Keratinocyte (primary cell): ENCODE measurements around the gene CTNNA2. TPM values are rescaled to one million over a fixed set of nuclear protein-coding genes. Genes with fewer than 3 reads are reported as not detected.

ENCODE experiments used
- DNase-seq: peaks from one replicate; pipeline ENCODE4 v3.0.0-alpha.2; 2011; ENCODE audit warnings: low read depth, missing footprints, low spot score
- FAIRE-seq: peaks from 2 replicates; lab custom pipeline; 2011; peaks lifted over from hg19 to GRCh38; lab: Jason Lieb, UNC
- H2AFZ ChIP-seq: 2 replicates; pipeline ENCODE4 v1.6.0; 2012; ENCODE audit warnings: low read length, control low read depth, inconsistent platforms; ENCODE audit not compliant: control insufficient read depth
- H3K27ac ChIP-seq: 2 replicates; pipeline ENCODE4 v1.5.1; 2011; ENCODE audit warnings: low read length; ENCODE audit not compliant: control insufficient read depth, insufficient read depth
- H3K27me3 ChIP-seq: 3 replicates; pipeline ENCODE4 v1.6.0; 2011; ENCODE audit warnings: low read length; ENCODE audit not compliant: control insufficient read depth, insufficient read depth; ENCODE audit errors: extremely low read depth
- H3K36me3 ChIP-seq, 2 experiments: 2 replicates in 1 of 2; 3 replicates in 1 of 2; pipeline ENCODE4 v1.5.1; 2011; ENCODE audit warnings: low read length in 2 of 2, mild to moderate bottlenecking in 1 of 2; ENCODE audit not compliant: control insufficient read depth in 2 of 2, insufficient read depth in 2 of 2; ENCODE audit errors: extremely low read depth in 1 of 2
- H3K4me1 ChIP-seq: 3 replicates; pipeline ENCODE4 v1.5.1; 2011; ENCODE audit warnings: low read length; ENCODE audit not compliant: control insufficient read depth, insufficient read depth; ENCODE audit errors: extremely low read depth
- H3K4me2 ChIP-seq: 3 replicates; pipeline ENCODE4 v1.6.0; 2011; ENCODE audit warnings: low read depth, low read length; ENCODE audit not compliant: control insufficient read depth, insufficient read depth; ENCODE audit errors: extremely low read depth
- H3K4me3 ChIP-seq, 3 experiments: fragments of 200-600 bp in 1 of 3; sonication (generic) in 1 of 3; 2 replicates in 2 of 3; 3 replicates in 1 of 3; pipeline ENCODE4 v1.5.1; 2011 to 2016; ENCODE audit warnings: low read length in 3 of 3, mild to moderate bottlenecking in 3 of 3, control low read depth in 2 of 3, inconsistent platforms in 1 of 3, low read depth in 1 of 3, mixed read lengths in 1 of 3, mixed run types in 1 of 3, moderate library complexity in 1 of 3; ENCODE audit not compliant: control insufficient read depth in 2 of 3, insufficient read depth in 2 of 3; ENCODE audit errors: extremely low read depth in 1 of 3
- H3K79me2 ChIP-seq: 2 replicates; pipeline ENCODE4 v1.6.0; 2012; ENCODE audit warnings: low read length; ENCODE audit not compliant: control insufficient read depth, insufficient read depth
- H3K9ac ChIP-seq: 3 replicates; pipeline ENCODE4 v1.6.0; 2011; ENCODE audit warnings: low read length; ENCODE audit not compliant: control insufficient read depth, insufficient read depth; ENCODE audit errors: extremely low read depth
- H3K9me1 ChIP-seq: 3 replicates; pipeline ENCODE4 v1.6.0; 2011; ENCODE audit warnings: low read length; ENCODE audit not compliant: control insufficient read depth, insufficient read depth; ENCODE audit errors: extremely low read depth
- H3K9me3 ChIP-seq: 2 replicates; pipeline ENCODE4 v1.5.1; 2012; ENCODE audit warnings: low read depth, low read length; ENCODE audit not compliant: control insufficient read depth
- H4K20me1 ChIP-seq: 3 replicates; pipeline ENCODE4 v1.6.0; 2011; ENCODE audit warnings: low read length; ENCODE audit not compliant: control insufficient read depth, insufficient read depth; ENCODE audit errors: extremely low read depth
- CTCF ChIP-seq, 3 experiments: IDR thresholded peaks in 1 of 3; conservative IDR thresholded peaks in 1 of 3; optimal IDR thresholded peaks in 1 of 3; 2 replicates in 2 of 3; 3 replicates in 1 of 3; pipeline versions ENCODE3 to v1.5.1; 2011; ENCODE audit warnings: low read length in 3 of 3, mild to moderate bottlenecking in 3 of 3, moderate library complexity in 2 of 3, control low read depth in 1 of 3, inconsistent platforms in 1 of 3; ENCODE audit not compliant: insufficient read depth in 2 of 3; ENCODE audit errors: extremely low read depth in 1 of 3
- EZH2 ChIP-seq: IDR thresholded peaks from one replicate; pipeline ENCODE4 v1.6.1; 2012; ENCODE audit warnings: inconsistent platforms, mild to moderate bottlenecking, low read length, moderate library complexity
- dilution Hi-C: fragments of 300-500 bp; cut with MboI; formaldehyde crosslinking; loops from one replicate; pipeline ENCODE4 v1.7.0; 2020; ENCODE audit warnings: low sequenced_read_pairs; ENCODE audit not compliant: extremely low pct_ligation_motif_present
- polyA plus RNA-seq, 5 experiments: library from polyadenylated mRNA; depleted of rRNA in 3 of 5; stranded (reverse) in 3 of 5; stranded (forward) in 1 of 5; unstranded in 1 of 5; fragments of >200 nt; gene quantifications; 1 replicate in 1 of 5; 2 replicates in 3 of 5; 3 replicates in 1 of 5; pipeline versions ENCODE4 v1.2.1 to v1.2.3, GENCODE V29; 2011 to 2012; ENCODE audit warnings: missing spikeins in 2 of 5, low read depth in 1 of 5, low replicate concordance in 1 of 5

Gene CTNNA2
- polyA plus RNA-seq, 1 donor (not counting 4 experiments of a cell fraction or from before 2014, with no cell fraction given) = not detected

GRCh38 chr2:79711098-79711497 is 198.2 kb downstream of the CTNNA2 start:
- H3K4me1 ChIP-seq = no peaks in the 10 kb centered on the region
- H4K20me1 ChIP-seq = no peaks in the 10 kb centered on the region
- H3K36me3 ChIP-seq = no peaks in the 10 kb centered on the region
- H3K9ac ChIP-seq = no peak overlapping the region
- peaks cover 2% of the 10 kb centered on the region for H3K9me3 ChIP-seq
- no peak overlapping the region for H3K4me3 ChIP-seq
- H3K79me2 ChIP-seq = no peaks in the 10 kb centered on the region
- H3K27ac ChIP-seq = no peak overlapping the region
- H3K9me1 ChIP-seq = no peaks in the 10 kb centered on the region
- dilution Hi-C loops = no loop called here
- no peak for FAIRE-seq
- no peak overlapping the region for H2AFZ ChIP-seq
- TF ChIP-seq CTCF (optimal IDR thresholded peaks at IDR 0.05 in 1 of 3, IDR thresholded peaks at IDR 0.05 in 1 of 3, conservative IDR thresholded peaks at IDR 0.05 in 1 of 3; ENCODE audit: extremely low read depth in 1 of 3, insufficient read depth in 2 of 3, low read length in 3 of 3) (no peak), EZH2 (no peak)
- no peak overlapping the region for H3K4me2 ChIP-seq
- DNase-seq = no peak
- no peaks in the 10 kb centered on the region for H3K27me3 ChIP-seq

GRCh38 chr2:79713131-79713785 is 200.4 kb downstream of the CTNNA2 start:
- Histone ChIP-seq H3K4me1 (no peaks in the 10 kb centered on the region), H3K9me1 (no peaks in the 10 kb centered on the region), H3K27ac (no peak overlapping the region), H3K79me2 (no peaks in the 10 kb centered on the region), H3K9ac (no peak overlapping the region), H4K20me1 (no peaks in the 10 kb centered on the region), H3K27me3 (no peaks in the 10 kb centered on the region), H2AFZ (no peak overlapping the region), H3K4me3 (no peak overlapping the region), H3K36me3 (no peaks in the 10 kb centered on the region), H3K9me3 (peaks cover 2% of the 10 kb centered on the region), H3K4me2 (no peak overlapping the region)
- dilution Hi-C loops = no loop called here
- DNase-seq = no peak
- no peak for FAIRE-seq
- no peak for TF ChIP-seq CTCF (optimal IDR thresholded peaks at IDR 0.05 in 1 of 3, IDR thresholded peaks at IDR 0.05 in 1 of 3, conservative IDR thresholded peaks at IDR 0.05 in 1 of 3; ENCODE audit: extremely low read depth in 1 of 3, insufficient read depth in 2 of 3, low read length in 3 of 3)
- no peak for TF ChIP-seq EZH2
